ENCODE data around the gene C17orf107. TPM values are rescaled to one million over a fixed set of nuclear protein-coding genes. Genes with fewer than 3 reads are reported as not detected.

C17orf107 gene
- total and polyA plus RNA-seq, 12 donors = 0.42 to 4.2 (median 1.1) TPM

DNA sequence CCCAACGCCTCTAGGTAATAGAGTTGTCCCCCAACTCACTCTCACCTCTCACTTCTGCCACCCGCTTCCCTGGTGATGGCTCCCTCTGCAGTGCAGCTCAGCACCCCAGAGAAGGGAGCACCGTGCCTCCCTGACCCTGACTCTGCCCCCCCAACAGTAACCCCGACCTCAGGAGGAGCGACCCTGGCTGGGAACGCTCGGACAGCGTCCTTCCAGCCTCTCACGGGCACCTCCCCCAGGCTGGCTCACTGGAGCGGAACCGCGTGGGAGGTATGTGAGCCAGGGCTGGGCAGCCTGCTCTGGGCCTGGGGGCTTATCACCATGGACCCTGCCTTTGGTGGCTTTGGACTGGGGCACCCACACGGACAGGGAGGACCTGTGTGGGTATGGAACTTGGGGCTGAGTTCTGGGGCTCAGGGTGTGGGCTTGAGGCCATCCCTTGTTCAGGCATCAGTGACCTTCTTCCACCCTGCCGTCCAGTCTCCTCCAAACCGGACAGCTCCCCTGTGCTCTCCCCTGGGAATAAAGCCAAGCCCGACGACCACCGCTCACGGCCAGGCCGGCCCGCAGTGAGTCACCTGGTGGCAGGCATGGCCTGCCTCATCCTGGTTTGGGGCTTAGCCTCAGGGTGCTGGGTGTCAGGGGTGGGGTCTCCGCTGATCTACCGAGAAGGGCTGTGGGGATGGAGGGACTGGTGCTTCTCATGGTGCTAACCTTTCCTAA, 6.7 kb upstream of the C17orf107 start:
- Histone ChIP-seq H3K27ac (no peak overlapping the region), H3K36me3 (replicated peaks in 1 of 2) (peaks cover 0 to 85% of the 10 kb centered on the region in 2 donors), H3K27me3 (no peaks in the 10 kb centered on the region), H3K9me3 (replicated peaks in 1 of 3) (no peaks in the 10 kb centered on the region), H3K4me1 (replicated peaks in 1 of 2) (no peaks in the 10 kb centered on the region), H3K4me3 (no peak overlapping the region)
- DNase-seq = no peak
- intact Hi-C loops (cut with DNase I) = loop anchor here in 1 of 2 donors (5.0 kb wide), 1 partner anchor 175 kb away; no protein-coding TSS in a partner anchor
- no peak for TF ChIP-seq CTCF (IDR thresholded peaks at IDR 0.05)
- TF ChIP-seq POLR2A (IDR thresholded peaks at IDR 0.05) = no peak
- 75 to 91% (median 82%) methylated on average over 8 to 23 of the region's 23 CpGs for WGBS, 4 donors

GRCh38 chr17:4893272-4893671, 6.1 kb upstream of the C17orf107 start:
- 89 to 94% (median 93%) methylated on average over 18 of the region's 18 CpGs for WGBS, 4 donors
- Histone ChIP-seq H3K9me3 (replicated peaks in 1 of 3) (no peaks in the 10 kb centered on the region), H3K4me3 (no peak overlapping the region), H3K36me3 (replicated peaks in 1 of 2) (peaks cover 0 to 78% of the 10 kb centered on the region in 2 donors), H3K27ac (no peak overlapping the region), H3K27me3 (no peaks in the 10 kb centered on the region), H3K4me1 (replicated peaks in 1 of 2) (no peaks in the 10 kb centered on the region)
- intact Hi-C loops (cut with DNase I) = loop anchor here in 1 of 2 donors (5.0 kb wide), 1 partner anchor 176 kb away; no protein-coding TSS in a partner anchor
- DNase-seq = no peak
- TF ChIP-seq POLR2A (IDR thresholded peaks at IDR 0.05) = no peak

GRCh38 chr17:4893721-4894560, 5.4 kb upstream of the C17orf107 start:
- Histone ChIP-seq H3K36me3 (replicated peaks in 1 of 2) (peaks cover 0 to 74% of the 10 kb centered on the region in 2 donors), H3K9me3 (replicated peaks in 1 of 3) (no peaks in the 10 kb centered on the region), H3K4me3 (no peak overlapping the region), H3K27ac (no peak overlapping the region), H3K27me3 (no peaks in the 10 kb centered on the region), H3K4me1 (replicated peaks in 1 of 2) (peaks cover 0 to 5% of the 10 kb centered on the region in 2 donors)
- DNase-seq = no peak
- WGBS, 4 donors = 86 to 94% (median 88%) methylated on average over 17 to 31 of the region's 31 CpGs
- intact Hi-C loops (cut with DNase I) = loop anchor here in 1 of 2 donors (5.0 kb wide), 1 partner anchor 177 kb away; no protein-coding TSS in a partner anchor
- no peak for TF ChIP-seq CTCF (IDR thresholded peaks at IDR 0.05)
- no peak for TF ChIP-seq POLR2A (IDR thresholded peaks at IDR 0.05)

- WGBS, 4 donors = 93 to 98% (median 96%) methylated on average over 7 to 13 of the region's 13 CpGs
- Histone ChIP-seq H3K27ac (no peak overlapping the region), H3K4me1 (replicated peaks in 1 of 2) (peaks cover 0 to 9% of the 10 kb centered on the region in 2 donors), H3K36me3 (replicated peaks in 1 of 2) (peaks cover 0 to 68% of the 10 kb centered on the region in 2 donors), H3K27me3 (no peaks in the 10 kb centered on the region), H3K9me3 (replicated peaks in 1 of 3) (no peaks in the 10 kb centered on the region), H3K4me3 (no peak overlapping the region)
- no peak for TF ChIP-seq POLR2A (IDR thresholded peaks at IDR 0.05)
- no peak for TF ChIP-seq CTCF (IDR thresholded peaks at IDR 0.05)
- no peak for DNase-seq
- intact Hi-C loops (cut with DNase I) = no loop called here
Observed at GRCh38 chr17:4895121-4895520, 4.2 kb upstream of the C17orf107 start.
